ENCODE measurements around the gene STK25.
"Not testable (repeated sequence)": the region's sequence is repeated elsewhere in the genome, so short reads cannot be mapped to it uniquely, and the experiment has no call there.

STK25 gene

DNA sequence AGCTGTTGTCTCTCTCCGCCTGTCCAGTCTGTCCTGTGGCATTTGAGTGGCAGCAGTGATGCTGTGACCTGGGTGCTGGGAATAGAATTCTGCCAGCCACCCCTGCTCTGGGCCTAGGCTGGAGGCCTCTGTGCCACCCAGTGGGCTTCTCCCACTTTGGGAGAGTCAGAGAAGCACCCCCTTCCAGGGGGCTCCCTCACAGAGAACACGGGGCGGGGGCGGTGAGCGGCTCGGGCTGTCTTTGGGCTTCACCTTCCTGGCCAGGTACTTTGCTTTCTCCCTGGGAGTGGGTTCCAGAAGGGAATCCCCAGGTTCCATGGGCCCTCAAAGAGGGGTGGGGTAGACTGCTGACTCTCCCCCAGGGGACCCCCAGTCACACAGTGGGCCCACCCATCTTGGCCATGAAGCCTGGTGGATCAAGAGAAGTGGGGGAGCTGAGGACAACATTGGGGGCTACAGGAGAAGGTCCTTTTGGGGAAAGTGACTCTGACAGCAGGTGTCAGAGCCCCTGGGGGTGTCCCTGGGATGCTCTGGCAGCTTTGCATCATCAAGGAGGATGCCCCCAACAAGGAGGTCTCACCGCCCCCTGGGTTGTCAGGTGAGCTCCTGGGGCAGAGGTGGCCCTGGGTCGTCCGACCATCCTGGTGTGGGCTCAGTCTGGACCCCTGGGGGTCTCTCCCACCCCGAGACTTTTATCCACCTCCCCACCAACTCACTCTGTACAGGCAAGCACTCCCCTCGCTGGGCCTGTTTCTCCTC, 31.4 kb upstream of the STK25 start:
- no peak for DNase-seq

- no peak for DNase-seq
These were observed 30.6 kb upstream of the STK25 start for GRCh38 chr2:241538838-241539615.

DNA sequence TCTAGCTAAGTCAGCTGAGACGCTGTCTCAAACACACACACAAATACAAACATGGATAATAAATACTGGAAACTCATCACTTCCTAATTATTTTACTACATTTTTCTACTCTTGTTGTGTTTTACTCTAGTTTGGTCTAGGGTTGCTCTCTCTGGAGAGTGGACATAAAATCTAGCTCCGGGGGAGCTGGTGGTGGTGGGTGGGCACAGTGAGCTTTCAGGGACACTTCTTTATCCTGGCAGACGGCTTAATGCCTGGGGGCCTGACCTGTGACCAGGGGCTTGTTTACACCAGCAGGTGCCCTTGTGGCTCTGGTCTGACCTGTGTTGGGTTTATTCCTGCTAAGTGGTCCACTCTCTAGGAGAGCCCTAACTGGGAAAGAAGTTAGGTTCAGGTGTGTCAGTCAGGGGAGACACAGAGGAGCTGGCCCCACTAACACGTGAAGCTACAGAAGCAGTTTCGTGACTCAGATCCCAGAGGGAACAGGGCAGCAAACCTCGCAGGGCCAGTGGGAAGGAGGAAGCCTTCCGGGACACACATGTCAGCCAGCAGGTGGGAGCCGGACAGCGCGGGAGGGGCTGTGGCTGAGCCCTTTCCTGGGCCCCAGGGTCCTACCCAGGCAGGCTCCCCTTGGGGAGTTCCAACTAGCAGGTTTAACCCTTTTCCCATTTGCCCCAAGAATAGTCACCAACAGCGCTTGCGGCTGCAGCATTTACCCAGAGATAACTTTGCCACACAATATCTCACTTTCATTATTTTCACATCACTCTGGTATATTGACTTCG, 27.7 kb upstream of the STK25 start:
- DNase-seq, result no peak

GRCh38 chr2:241534701-241535375, 26.5 kb upstream of the STK25 start:
- no peak for DNase-seq

- DNase-seq, result no peak
These were observed 25.9 kb upstream of the STK25 start for GRCh38 chr2:241534293-241534692.

DNA sequence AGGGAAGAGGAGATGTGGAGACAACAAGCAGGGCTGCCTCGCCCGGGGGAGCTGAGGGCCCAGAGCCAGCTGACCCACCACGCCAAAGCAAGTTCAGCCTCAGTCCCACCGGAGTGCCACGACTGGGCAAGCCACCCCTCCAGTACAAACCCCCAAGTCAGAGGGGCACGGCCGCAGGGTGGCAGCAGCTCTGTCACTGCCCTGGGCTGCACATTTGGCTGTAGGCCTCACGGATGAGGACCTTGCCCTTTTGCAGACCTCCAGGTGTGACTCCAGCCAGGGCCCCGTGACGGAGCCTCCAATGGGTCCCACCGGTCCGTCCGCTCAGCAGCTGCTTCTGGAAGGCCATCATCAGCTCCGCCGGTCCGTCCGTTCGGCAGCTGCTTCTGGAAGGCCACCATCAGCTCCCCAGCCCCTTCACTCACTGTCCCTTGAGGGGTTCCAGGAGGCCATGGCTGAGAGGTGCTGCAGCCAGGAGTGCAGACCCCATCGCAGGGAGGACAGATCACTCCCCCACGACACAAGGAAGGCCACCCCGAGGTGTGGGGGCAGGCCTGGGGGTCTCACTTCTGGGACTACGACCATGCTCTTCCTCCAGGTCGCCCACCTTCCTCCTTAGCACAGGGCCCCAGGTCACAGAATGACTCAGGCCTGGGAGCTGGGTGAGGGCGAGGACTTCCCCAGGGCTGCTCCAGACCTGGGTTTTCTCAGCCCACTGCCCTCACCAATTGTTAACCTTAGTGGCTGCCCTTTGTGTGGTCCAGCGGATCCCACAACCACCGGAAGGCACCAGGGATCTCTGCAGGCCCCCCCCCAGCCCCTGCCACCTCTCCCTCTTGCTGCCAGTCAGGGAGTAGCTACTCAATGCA, 24.6 kb upstream of the STK25 start:
- no peak for DNase-seq

DNA sequence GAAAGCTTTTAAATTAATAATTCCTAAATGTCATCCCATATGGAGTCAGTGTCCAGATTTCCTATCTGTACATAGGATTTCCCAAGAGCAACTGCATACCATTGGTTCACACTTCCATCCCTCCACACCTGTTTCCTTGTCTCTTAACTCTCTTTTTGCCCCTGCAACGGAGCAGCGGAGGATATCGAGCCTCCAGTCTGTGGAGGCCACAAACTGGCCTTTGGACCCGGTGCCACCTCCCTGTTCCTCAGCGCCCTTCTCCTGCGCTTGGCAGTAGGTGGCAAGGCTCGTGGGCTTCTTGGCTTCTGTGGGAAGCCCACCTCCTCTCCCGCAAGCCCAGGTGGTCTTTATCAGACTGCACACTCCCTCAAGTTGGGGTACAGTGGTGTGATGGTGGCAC, 23.8 kb upstream of the STK25 start:
- no peak for DNase-seq

DNA sequence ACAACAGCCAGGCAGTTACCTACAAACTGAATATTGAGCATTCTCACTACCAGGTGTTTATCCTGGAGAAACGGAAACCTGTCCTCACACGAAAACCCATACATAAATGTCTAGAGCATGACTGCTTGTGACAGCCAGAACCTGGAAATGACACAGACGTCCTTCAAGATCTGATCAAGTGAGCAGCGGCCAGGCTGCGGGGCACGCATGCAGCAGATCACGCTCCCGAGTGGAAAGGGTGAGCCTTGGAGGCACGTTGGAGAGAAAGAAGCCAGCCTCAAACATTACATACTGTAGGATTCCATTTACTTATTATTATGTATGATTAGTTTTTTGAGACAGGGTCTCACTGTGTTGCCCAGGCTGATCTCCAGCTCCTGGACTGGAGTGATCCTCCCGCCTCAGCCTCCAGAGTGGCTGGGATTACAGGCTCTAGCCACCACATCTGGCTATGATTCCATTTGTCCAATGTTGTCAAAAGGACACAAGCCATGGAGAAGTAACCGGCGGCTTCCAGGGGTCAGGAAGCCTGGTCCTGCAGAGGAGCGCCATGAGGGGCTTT, 22.9 kb upstream of the STK25 start:
- DNase-seq, result no peak

- no peak for DNase-seq
These were observed 22.2 kb upstream of the STK25 start for GRCh38 chr2:241530571-241530970.

DNA sequence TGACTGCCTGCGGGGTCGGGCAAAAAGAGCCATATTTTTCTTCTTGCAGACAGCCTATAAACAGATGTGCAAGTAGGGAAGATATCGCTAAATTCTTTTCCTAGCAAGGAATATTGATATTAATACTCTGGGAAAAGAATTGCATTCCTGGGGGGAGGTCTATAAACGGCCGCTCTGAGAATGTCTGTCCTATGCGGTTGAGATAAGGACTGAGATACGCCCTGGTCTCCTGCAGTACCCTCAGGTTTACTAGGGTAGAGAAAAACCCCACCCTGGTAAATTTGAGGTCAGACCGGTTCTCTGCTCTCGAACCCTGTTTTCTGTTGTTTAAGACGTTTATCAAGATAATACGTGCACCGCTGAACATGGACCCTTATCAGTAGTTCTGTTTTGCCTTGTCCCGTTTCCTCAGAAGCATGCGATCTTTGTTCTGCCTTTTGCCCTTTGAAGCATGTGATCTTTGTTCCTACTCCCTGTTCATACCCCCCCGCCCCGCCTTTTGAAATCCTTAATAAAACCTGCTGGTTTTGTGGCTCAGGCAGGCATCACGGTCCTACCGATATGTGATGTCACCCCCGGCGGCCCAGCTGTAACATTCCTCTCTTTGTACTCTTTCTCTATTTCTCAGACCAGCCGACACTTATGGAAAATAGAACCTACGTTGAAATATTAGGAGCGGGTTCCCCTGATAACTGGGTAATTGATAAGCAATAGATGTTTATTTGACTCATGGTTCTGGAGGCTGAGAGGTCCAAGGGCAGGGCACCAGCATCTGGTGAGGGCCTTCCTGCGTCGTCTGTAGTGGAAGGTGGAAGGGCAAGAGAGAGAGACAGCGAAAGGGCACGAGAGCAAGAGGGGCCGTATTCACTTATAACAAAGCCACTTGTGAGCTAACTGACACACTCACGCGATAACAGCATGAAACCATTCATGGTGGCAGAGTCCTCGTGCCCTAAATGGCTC, 17.7 kb upstream of the STK25 start:
- DNase-seq, result not testable (repeated sequence)

- DNase-seq, result no peak
These were observed 14.1 kb upstream of the STK25 start for GRCh38 chr2:241522477-241522876.

GRCh38 chr2:241519669-241520068, 11.3 kb upstream of the STK25 start:
- no peak for DNase-seq

DNA sequence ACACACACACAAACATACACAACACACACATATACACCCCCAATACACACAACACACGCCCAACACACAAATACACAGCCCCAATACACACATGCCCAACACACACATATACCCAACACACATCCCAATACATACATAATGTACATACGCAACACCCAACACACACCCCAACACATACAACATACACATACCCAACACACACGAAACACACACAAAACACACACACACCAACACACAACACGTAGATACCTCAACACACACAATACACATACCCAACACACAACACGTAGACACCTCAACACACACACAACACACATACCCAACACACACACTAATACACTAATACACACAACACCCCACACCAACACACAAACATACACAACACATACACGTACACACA, 8.9 kb upstream of the STK25 start:
- DNase-seq, result no peak

DNA sequence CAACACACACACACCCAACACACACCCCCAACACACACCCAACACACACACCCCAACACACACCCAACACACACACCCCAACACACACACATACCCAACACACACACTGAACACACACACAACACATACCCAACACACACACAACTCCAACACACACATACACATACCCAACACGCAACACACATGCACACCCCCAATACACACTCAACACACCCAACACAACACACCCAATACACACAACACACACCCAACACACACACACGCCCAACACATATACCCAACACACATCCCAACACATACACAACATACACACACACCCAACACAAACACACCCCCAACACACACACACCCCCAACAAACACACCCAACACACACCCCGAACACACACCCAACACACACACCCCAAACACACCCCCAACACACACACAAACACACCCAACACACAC, 8.2 kb upstream of the STK25 start:
- no peak for DNase-seq

DNA sequence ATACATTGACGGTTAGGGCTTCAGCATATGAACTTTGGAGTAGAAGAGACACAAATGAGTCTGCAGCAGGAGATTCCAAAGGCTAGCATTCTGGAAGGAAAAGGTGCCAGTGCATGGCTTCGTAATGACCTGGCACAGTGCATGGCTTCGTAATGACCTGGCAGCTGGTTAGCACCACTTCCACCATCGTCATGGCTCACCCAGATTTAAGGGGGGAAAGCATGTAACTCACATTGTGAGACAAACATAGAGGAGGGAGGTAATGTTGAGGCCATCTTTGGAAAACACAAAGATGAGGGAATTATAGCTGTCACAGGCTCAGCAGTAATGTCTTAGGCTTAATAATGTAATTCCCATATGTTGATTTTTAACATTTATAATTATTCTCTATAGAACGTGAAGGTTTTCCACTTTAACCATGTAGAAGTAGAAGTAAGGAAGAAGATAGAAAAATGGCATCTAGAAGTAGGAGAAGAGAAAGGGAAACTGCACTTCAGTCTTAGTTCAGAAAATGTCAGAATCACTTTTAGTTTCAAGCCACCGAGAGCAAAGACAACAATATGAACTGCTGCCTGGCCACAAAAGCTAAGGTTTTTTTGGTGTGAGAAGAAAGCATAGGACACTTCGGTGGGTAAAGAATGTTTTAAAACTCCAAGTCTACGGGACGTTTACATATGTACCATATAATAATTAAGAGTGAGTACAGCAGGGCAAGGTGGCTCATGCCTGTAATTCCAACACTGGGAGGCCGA, 6.8 kb upstream of the STK25 start:
- no peak for DNase-seq

- DNase-seq, result no peak
These were observed 6.2 kb upstream of the STK25 start for GRCh38 chr2:241514553-241514952.

DNA sequence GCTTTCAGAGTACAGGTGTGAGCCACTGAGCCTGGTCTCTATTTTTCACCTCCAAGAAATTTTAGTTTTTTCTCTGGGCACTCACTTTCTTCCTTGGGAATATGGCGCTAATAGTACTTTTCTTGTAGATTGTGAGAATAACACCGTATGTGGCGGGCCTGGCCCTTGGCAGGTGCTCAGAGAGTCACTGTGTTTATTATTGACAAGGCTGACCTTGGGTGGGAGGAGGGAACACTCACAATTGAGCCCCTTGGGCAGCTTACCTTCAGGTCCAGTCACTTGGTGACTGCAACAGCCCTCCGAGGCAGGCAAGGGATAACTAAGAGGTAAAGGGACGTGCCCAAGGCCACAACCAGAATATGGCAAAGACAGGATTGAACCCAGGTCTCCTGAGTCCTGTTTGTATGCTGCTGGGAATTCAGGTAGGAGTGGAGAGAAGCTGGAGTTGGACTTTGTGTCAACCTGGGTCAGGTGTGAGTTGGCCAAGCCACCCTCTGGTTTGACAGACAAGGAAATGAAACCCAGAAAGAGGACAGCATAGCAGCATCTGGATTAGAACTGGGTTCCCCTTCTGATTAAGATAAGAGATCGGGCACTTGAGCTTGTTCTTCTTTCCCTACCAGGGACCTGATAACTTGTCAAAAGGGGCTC, 2.8 kb upstream of the STK25 start:
- DNase-seq, result no peak

- no peak for DNase-seq
These were observed 886 bp upstream of the STK25 start for GRCh38 chr2:241509155-241509784.

Data from activated CD4-positive, alpha-beta T cell treated with anti-CD3 and anti-CD28 coated beads, Interleukin-2, amount 50 U/mL, for 16 hours (primary cell).